HG03175 (cell line): Measurements from ENCODE around the gene LTBP2.

ENCODE experiments used
- ATAC-seq: cut with Tn5 transposase; IDR thresholded peaks from one replicate; pipeline ENCODE4 v1.9.1; 2021; ENCODE audit warnings: mild to moderate bottlenecking, moderate library complexity; ENCODE audit not compliant: unreplicated experiment

Gene LTBP2

GRCh38 chr14:74492776-74493342, 119.2 kb downstream of the LTBP2 start, which contains the start of gene NPC2:
Gene NPC2 (minus strand): TSS chr14:74493305. CDS start chr14:74493274, 31 bp downstream.
- no peak for ATAC-seq

- ATAC-seq = no peak
Measured at GRCh38 chr14:74491956-74492775, 119.9 kb downstream of the LTBP2 start.

GRCh38 chr14:74490486-74490885, 121.6 kb downstream of the LTBP2 start:
- ATAC-seq = no peak

GRCh38 chr14:74488786-74489397, 123.1 kb downstream of the LTBP2 start:
- ATAC-seq = no peak

GRCh38 chr14:74486164-74486563, 125.9 kb downstream of the LTBP2 start:
- ATAC-seq = no peak

GRCh38 chr14:74483321-74483720, 128.7 kb downstream of the LTBP2 start:
- no peak for ATAC-seq

GRCh38 chr14:74482571-74482970, 129.5 kb downstream of the LTBP2 start:
- ATAC-seq = no peak

- no peak for ATAC-seq
Measured at GRCh38 chr14:74480046-74480445, 132.0 kb downstream of the LTBP2 start.

- ATAC-seq = no peak
Measured at GRCh38 chr14:74478996-74479635, 132.9 kb downstream of the LTBP2 start.

- ATAC-seq = no peak
Measured at GRCh38 chr14:74476607-74477006, 135.4 kb downstream of the LTBP2 start.

GRCh38 chr14:74476107-74476506, 135.9 kb downstream of the LTBP2 start:
- no peak for ATAC-seq

GRCh38 chr14:74475678-74476077, 136.4 kb downstream of the LTBP2 start:
- ATAC-seq = no peak

- ATAC-seq = no peak
Measured at GRCh38 chr14:74474376-74474775, 137.7 kb downstream of the LTBP2 start.

- ATAC-seq = no peak
Measured at GRCh38 chr14:74472601-74473000, 139.4 kb downstream of the LTBP2 start.

GRCh38 chr14:74469548-74470518, 142.2 kb downstream of the LTBP2 start:
- no peak for ATAC-seq

GRCh38 chr14:74468513-74468912, 143.5 kb downstream of the LTBP2 start:
- ATAC-seq = no peak

GRCh38 chr14:74465335-74465734, 146.7 kb downstream of the LTBP2 start:
- no peak for ATAC-seq

- ATAC-seq = no peak
Measured at GRCh38 chr14:74464785-74465184, 147.3 kb downstream of the LTBP2 start.

GRCh38 chr14:74463697-74464096, 148.3 kb downstream of the LTBP2 start:
- no peak for ATAC-seq

GRCh38 chr14:74462993-74463392, 149.0 kb downstream of the LTBP2 start:
- no peak for ATAC-seq
